GM18507 (cell line): ENCODE data around the gene RASSF5.

Source experiments
- DNase-seq: peaks from one replicate; pipeline ENCODE4 v3.0.0; 2011; ENCODE audit warnings: low read depth; ENCODE audit not compliant: insufficient read length; ENCODE audit errors: extremely low spot score
- FAIRE-seq: peaks from 2 replicates; lab custom pipeline; 2011; peaks lifted over from hg19 to GRCh38; lab: Jason Lieb, UNC

Gene RASSF5

DNA sequence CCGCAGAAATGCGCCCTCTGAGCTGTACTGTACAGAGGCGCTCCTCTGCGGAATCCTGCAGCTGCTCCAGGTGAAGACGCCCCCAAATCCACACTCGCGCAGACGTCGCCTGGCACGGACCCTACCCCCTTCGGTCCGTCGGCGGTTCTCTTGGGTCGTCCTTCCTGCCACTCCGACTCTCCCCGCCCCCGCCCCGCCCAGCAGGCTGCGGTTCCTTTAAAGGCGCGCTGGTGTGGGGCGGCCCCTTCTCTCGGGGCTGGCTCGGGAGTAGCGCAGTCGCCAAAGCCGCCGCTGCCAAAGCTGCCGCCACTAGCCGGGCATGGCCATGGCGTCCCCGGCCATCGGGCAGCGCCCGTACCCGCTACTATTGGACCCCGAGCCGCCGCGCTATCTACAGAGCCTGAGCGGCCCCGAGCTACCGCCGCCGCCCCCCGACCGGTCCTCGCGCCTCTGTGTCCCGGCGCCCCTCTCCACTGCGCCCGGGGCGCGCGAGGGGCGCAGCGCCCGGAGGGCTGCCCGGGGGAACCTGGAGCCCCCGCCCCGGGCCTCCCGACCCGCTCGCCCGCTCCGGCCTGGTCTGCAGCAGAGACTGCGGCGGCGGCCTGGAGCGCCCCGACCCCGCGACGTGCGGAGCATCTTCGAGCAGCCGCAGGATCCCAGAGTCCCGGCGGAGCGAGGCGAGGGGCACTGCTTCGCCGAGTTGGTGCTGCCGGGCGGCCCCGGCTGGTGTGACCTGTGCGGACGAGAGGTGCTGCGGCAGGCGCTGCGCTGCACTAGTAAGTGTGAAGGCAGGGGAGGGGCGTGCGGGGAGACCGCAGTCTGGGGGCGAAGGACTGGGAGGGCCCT, at the start of gene RASSF5:
Gene RASSF5, plus strand, starts transcription at position 248 of the 846 bp plus-strand sequence. Its CDS starts 72 bp downstream, at position 320.
- FAIRE-seq = no peak
- DNase-seq = peak; percentile 62

DNA sequence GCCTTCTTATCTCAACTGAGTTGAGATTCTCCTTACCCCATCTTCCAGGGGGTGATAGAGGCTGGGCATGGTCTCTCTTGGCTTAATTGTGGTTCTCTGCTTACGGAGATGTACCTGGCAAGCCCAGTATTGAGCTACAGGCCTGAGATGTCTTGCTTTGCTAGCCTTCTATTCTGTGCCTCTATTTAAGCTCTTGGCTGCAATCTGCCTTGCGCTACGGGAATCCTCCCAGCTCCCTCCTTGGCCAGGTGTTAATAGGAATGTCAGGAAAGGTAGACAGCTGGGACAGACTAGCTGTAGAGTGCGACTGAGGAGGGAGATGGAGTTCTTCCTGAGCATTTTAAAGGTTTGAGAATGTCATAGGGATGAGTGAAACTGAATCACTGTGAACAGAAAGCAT, 47.6 kb upstream of the RASSF5 start:
- DNase-seq = no peak

GRCh38 chr1:206460836-206461426, 46.4 kb upstream of the RASSF5 start:
- FAIRE-seq = no peak
- no peak for DNase-seq

More for the DNA sequence above, 47.6 kb upstream of the RASSF5 start:
- FAIRE-seq = no peak

DNA sequence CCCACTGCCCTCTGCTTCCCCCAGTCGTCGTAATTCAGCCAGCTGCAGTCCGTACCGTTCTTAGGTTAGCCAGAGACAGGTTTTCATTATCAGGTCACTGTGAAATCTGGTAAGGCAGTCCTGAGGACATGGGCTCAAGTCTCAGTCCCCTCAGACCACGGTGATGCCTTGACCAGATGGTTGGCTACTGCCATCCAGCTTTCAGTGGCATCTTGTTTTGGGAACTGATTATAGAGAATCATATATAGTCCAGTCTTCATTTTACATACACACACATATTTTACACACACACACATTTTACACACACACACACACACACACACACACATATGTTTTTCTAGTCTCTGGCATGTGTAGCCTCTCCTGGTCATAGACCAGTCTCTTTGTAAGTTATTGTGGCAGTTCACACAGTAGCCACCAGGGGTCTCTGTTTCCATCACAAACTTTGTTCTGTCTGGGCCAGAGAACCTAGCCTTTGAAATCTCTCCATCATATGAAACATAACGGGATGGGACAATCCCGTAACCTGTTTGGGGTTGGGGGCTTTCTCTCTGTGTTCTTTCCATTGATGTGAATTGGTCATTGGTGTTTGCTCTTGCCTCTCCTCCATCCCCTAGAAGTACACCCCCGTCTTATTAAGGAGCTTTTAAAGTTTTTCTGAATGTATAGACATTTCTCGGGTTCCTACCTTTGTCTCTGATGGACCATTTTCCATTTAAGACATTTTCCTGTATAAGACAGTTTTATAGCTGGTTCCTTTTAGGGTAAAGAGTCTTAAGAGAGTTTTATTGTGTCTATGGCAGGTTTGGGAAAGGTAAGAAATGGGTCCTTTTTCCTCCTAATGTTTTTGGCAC, 45.5 kb upstream of the RASSF5 start:
- DNase-seq (peak; percentile 60), FAIRE-seq (peak; percentile 83)

DNA sequence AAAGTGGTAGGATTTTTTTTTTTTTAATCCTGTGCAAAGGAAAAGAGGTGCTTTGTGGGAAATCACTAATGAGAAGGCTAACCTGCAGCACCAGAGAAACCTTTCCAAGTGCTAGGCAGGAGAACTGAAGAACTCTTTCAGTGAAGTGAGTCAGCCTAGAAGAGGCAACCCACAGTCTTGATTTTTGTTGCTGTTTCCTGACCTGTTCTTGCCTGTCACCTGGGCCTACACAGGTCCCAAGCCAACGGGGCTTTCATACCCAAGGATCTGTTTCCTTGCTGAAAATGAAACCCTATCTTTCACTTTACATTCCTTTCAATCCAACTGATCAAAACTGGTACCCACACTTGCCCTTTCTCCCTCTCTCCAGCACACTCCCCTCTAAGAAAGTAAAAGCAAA, 44.2 kb upstream of the RASSF5 start:
- DNase-seq (no peak), FAIRE-seq (no peak)

- DNase-seq = no peak
- no peak for FAIRE-seq
These were observed 43.4 kb upstream of the RASSF5 start for GRCh38 chr1:206463911-206464310.

GRCh38 chr1:206464456-206464964, 42.8 kb upstream of the RASSF5 start:
- DNase-seq (no peak), FAIRE-seq (no peak)

DNA sequence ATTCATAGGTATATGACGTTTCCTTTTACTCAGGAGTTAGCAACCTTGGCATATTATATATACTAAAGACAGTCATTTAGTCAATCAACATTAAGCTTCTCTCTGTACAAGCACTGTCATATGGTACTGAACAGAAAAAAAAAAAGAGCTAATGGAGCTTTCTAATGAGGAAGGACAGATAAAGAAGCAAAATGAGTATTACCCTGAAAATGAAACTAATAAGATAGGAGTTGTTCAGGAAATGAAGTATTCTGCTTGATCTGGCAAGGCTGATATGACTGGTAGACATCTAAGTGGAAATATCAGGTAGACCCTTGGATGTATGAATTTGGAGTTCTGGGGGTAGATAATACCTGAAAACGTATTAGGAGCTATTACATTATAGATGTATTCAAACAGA, 41.4 kb upstream of the RASSF5 start:
- DNase-seq (peak; percentile 30), FAIRE-seq (peak; percentile 67)

GRCh38 chr1:206466840-206467649, 40.3 kb upstream of the RASSF5 start:
- FAIRE-seq (no peak), DNase-seq (no peak)

DNA sequence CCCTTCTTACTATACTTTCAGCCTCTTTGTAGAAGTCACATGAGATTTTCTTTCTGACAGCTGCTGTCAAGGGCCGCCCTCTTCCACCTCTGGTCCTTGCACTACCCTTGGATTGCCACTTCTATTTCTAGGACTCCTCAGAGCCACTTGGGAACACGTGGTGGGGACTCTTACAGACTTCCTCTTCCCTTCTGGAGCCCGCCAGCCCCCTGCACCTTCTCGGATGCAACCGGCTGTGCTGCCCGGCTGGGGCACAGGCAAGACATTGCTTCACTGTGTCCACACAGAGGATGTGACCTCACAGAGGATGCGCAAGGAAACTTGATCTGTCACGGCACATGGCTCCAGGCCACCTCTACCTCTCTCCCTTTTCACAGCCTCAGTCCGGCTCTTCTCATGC, 39.4 kb upstream of the RASSF5 start:
- FAIRE-seq = no peak
- no peak for DNase-seq

- FAIRE-seq (no peak), DNase-seq (no peak)
These were observed 38.8 kb upstream of the RASSF5 start for GRCh38 chr1:206468571-206468970.

GRCh38 chr1:206469411-206469932, 37.9 kb upstream of the RASSF5 start:
- peak; percentile 71 for FAIRE-seq
- DNase-seq = no peak

DNA sequence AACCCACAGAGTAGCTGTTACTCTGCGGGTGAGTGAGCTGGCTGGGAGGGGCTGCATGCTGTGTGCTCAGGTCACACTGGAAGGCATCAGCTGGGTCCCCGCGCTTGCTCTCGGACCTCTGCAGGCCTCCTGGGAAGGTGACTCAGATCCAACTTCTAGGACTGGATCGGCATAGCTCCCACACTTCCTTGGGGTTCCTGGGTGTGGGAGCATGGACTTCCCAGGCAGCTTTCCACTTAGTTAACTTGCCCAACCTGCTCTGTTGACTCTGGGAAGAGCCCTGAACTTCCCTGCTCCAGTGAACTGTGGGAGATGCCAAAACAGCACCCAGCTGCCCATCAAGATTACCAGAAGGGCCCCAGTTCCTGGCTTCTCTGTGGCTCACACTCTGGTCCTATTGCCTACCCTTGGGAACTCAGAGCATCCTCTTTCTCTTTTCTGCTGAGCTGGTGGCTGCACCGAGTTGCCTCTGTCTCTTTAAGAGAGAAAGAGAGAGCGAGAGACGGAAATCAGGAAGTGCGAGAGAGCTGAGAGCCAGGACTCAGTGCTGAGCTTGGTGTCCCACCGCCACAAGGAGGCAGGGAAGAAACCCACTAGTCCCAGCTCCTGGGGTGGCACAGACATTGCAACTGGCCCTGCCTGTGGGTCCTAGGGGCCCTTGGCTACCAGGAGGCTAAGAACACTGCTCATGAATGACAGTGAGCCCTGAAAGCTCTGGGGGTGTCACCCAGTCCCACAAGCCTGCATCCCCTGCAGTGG, 37.2 kb upstream of the RASSF5 start, which contains the start of gene IKBKE:
Gene IKBKE, plus strand, starts transcription at position 544 of the 759 bp plus-strand sequence. CDS start 2,752 bp downstream, outside the sequence.
- FAIRE-seq (peak; percentile 87), DNase-seq (peak; percentile 63)

- FAIRE-seq (peak; percentile 84), DNase-seq (peak; percentile 38)
These were observed 36.5 kb upstream of the RASSF5 start for GRCh38 chr1:206470692-206471414.

DNA sequence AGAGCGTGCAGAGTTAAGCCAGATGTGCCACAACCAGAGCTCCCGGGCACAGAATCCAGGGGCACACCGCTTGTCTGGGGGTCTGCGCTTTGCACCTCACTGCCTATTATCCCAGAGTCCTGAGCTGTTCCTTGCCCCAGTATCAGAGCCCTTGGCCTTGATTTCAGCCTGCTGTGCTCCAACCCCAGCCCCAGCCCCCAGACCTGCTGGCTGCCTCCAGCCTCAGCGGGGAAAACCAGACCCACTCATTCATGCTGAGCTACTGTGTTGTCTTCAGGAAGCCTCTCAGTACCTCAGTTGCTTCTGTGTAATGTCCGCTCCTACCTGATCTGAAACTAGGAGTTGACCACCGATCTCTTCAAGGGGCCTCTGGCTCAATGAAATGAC, 35.9 kb upstream of the RASSF5 start:
- FAIRE-seq = no peak
- no peak for DNase-seq

DNA sequence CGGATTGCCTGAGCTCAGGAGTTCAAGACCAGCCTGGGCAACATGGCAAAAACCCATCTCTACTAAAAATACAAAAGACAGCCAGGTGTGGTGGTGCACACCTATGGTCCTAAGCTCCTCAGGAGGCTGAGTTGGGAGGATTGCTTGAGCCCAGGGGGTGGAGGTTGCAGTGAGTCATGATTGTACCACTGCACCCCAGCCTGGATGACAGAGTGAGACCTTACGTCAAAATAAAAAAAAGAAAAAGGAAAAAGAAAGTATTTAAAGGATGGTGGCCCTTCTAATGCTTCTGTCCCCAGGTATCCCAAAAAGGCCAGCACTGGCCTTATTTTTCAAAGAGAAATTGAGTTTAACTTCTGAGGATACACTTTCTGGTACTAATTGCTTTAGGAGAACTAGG, 35.3 kb upstream of the RASSF5 start:
- DNase-seq = no peak
- no peak for FAIRE-seq

- no peak for DNase-seq
- no peak for FAIRE-seq
These were observed 34.9 kb upstream of the RASSF5 start for GRCh38 chr1:206472454-206472853.
